ENCODE data around the gene PAIP2.

DNA sequence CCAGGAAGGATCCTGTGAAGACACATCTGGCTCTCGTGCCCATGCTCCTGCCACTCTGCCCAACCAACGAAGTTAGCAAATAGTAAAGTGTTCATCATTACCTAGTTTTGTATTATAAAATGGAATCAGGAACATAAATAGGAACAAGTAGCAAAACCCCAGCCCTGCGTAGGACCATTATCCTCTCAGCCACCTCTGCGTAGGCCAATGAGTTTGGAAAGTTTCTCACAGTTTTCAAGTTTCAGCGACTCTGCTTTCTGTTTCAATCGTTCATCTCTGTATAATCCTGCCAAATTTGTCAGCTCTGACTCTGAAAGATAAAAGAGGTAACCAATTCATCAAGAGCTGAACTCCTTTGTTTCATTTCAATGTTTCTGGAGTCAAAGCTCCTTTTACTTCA lies 72.3 kb downstream of the PAIP2 start:
- no peak for TF ChIP-seq POLR2A (IDR thresholded peaks at IDR 0.05)
- TF ChIP-seq, protein P1, sequence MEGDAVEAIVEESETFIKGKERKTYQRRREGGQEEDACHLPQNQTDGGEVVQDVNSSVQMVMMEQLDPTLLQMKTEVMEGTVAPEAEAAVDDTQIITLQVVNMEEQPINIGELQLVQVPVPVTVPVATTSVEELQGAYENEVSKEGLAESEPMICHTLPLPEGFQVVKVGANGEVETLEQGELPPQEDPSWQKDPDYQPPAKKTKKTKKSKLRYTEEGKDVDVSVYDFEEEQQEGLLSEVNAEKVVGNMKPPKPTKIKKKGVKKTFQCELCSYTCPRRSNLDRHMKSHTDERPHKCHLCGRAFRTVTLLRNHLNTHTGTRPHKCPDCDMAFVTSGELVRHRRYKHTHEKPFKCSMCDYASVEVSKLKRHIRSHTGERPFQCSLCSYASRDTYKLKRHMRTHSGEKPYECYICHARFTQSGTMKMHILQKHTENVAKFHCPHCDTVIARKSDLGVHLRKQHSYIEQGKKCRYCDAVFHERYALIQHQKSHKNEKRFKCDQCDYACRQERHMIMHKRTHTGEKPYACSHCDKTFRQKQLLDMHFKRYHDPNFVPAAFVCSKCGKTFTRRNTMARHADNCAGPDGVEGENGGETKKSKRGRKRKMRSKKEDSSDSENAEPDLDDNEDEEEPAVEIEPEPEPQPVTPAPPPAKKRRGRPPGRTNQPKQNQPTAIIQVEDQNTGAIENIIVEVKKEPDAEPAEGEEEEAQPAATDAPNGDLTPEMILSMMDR (IDR thresholded peaks at IDR 0.05), result no peak
- TF ChIP-seq EP300 (IDR thresholded peaks at IDR 0.05; ENCODE audit: low read depth), result no peak
- no peak for TF ChIP-seq POLR2AphosphoS5 (IDR thresholded peaks at IDR 0.05)

Measured in transverse colon (tissue), 4 donors.